Amniotic stem cell (primary cell): Measurements from ENCODE around the gene PKHD1.
A peak's percentile ranks its signal among the peaks of the same experiment; 100 is the strongest.
"Not testable (repeated sequence)": the region's sequence is repeated elsewhere in the genome, so short reads cannot be mapped to it uniquely, and the experiment has no call there.

Experiments used
- DNase-seq: peaks from one replicate; lab custom pipeline; 2025; lab: John Stamatoyannopoulos, UW

The PKHD1 gene

GRCh38 chr6:51992876-51993275, 94.5 kb downstream of the PKHD1 start:
- no peak for DNase-seq

GRCh38 chr6:51989789-51990188, 97.6 kb downstream of the PKHD1 start:
- DNase-seq: no peak

- DNase-seq: no peak
Measured at GRCh38 chr6:51986864-51987263, 100.5 kb downstream of the PKHD1 start.

GRCh38 chr6:51983564-51983963, 103.8 kb downstream of the PKHD1 start:
- DNase-seq: no peak

GRCh38 chr6:51982695-51983094, 104.7 kb downstream of the PKHD1 start:
- not testable (repeated sequence) for DNase-seq

GRCh38 chr6:51976374-51976773, 111.0 kb downstream of the PKHD1 start:
- no peak for DNase-seq

- no peak for DNase-seq
Measured at GRCh38 chr6:51972659-51973058, 114.8 kb downstream of the PKHD1 start.

- DNase-seq: no peak
Measured at GRCh38 chr6:51968265-51968664, 119.1 kb downstream of the PKHD1 start.

GRCh38 chr6:51965222-51965801, 122.1 kb downstream of the PKHD1 start:
- DNase-seq: no peak

- no peak for DNase-seq
Measured at GRCh38 chr6:51963980-51964379, 123.4 kb downstream of the PKHD1 start.

GRCh38 chr6:51962354-51962753, 125.1 kb downstream of the PKHD1 start:
- DNase-seq: no peak

GRCh38 chr6:51960419-51960818, 127.0 kb downstream of the PKHD1 start:
- no peak for DNase-seq

- DNase-seq: peak; percentile 17
Measured at GRCh38 chr6:51959744-51960383, 127.5 kb downstream of the PKHD1 start.

GRCh38 chr6:51954681-51955080, 132.7 kb downstream of the PKHD1 start:
- no peak for DNase-seq

GRCh38 chr6:51953246-51953645, 134.2 kb downstream of the PKHD1 start:
- DNase-seq: no peak

- DNase-seq: no peak
Measured at GRCh38 chr6:51951924-51952323, 135.5 kb downstream of the PKHD1 start.

GRCh38 chr6:51949526-51949925, 137.9 kb downstream of the PKHD1 start:
- DNase-seq: no peak

GRCh38 chr6:51939695-51940094, 147.7 kb downstream of the PKHD1 start:
- DNase-seq: not testable (repeated sequence)

- no peak for DNase-seq
Measured at GRCh38 chr6:51936531-51937290, 150.7 kb downstream of the PKHD1 start.

- DNase-seq: no peak
Measured at GRCh38 chr6:51934098-51934497, 153.3 kb downstream of the PKHD1 start.

- no peak for DNase-seq
Measured at GRCh38 chr6:51932956-51933355, 154.5 kb downstream of the PKHD1 start.

GRCh38 chr6:51930602-51931001, 156.8 kb downstream of the PKHD1 start:
- no peak for DNase-seq

- no peak for DNase-seq
Measured at GRCh38 chr6:51929934-51930574, 157.4 kb downstream of the PKHD1 start.
